Endodermal cell (in vitro differentiated cells): Measurements from ENCODE around the gene SRRM5. TPM values are rescaled to one million over a fixed set of nuclear protein-coding genes. Genes with fewer than 3 reads are reported as not detected.

Experiments used
- DNase-seq: peaks from one replicate; pipeline ENCODE4 v3.0.0-alpha.2; 2017
- H3K27ac ChIP-seq: 2 replicates; pipeline ENCODE4 v1.5.1; 2013; ENCODE audit warnings: mild to moderate bottlenecking, low read depth, low read length, moderate library complexity
- H3K27me3 ChIP-seq: 2 replicates; pipeline ENCODE4 v1.6.1; 2013; ENCODE audit warnings: mild to moderate bottlenecking, low read length, moderate library complexity; ENCODE audit not compliant: insufficient read depth, control insufficient read depth, poor library complexity, severe bottlenecking
- H3K36me3 ChIP-seq: 2 replicates; pipeline ENCODE4 v1.7.0; 2013; ENCODE audit warnings: mild to moderate bottlenecking, low read length, moderate library complexity; ENCODE audit not compliant: control insufficient read depth, insufficient read depth
- H3K4me1 ChIP-seq: one replicate; pipeline ENCODE4 v1.7.0; 2013; ENCODE audit warnings: low read length; ENCODE audit not compliant: control insufficient read depth, insufficient read depth
- H3K4me3 ChIP-seq: 2 replicates; pipeline ENCODE4 v1.5.1; 2013; ENCODE audit warnings: mild to moderate bottlenecking, low read length, moderate library complexity
- H3K9ac ChIP-seq: 2 replicates; pipeline ENCODE4 v1.6.1; 2013; ENCODE audit warnings: mild to moderate bottlenecking, low read length, moderate library complexity; ENCODE audit not compliant: poor library complexity, severe bottlenecking; ENCODE audit errors: extremely low read depth
- H3K9me3 ChIP-seq: 2 replicates; pipeline ENCODE4 v1.6.1; 2013; ENCODE audit warnings: mild to moderate bottlenecking, low read length, moderate library complexity; ENCODE audit not compliant: control insufficient read depth
- H3K27ac Mint-ChIP-seq: 2 replicates; pipeline ENCODE4 v1.8.0; 2020; ENCODE audit warnings: mixed read lengths
- H3K27me3 Mint-ChIP-seq: 2 replicates; pipeline ENCODE4 v1.8.0; 2021; ENCODE audit warnings: mild to moderate bottlenecking, mixed read lengths; ENCODE audit not compliant: insufficient read depth
- H3K36me3 Mint-ChIP-seq: 2 replicates; pipeline ENCODE4 v1.8.0; 2020; ENCODE audit warnings: low read depth, mixed read lengths
- H3K4me1 Mint-ChIP-seq: 2 replicates; pipeline ENCODE4 v1.8.0; 2020; ENCODE audit warnings: mixed read lengths
- H3K4me3 Mint-ChIP-seq: 2 replicates; pipeline ENCODE4 v1.8.0; 2020; ENCODE audit warnings: mild to moderate bottlenecking, moderate library complexity, mixed read lengths
- H3K9me3 Mint-ChIP-seq: 2 replicates; pipeline ENCODE4 v1.8.0; 2020; ENCODE audit warnings: mild to moderate bottlenecking, mixed read lengths
- CTCF ChIP-seq: fragments of 200-600 bp; sonication (generic); conservative IDR thresholded peaks from 2 replicates; pipeline ENCODE4 v1.5.0; 2021; ENCODE audit warnings: antibody characterized with exemption, mild to moderate bottlenecking
- WGBS, 2 experiments: methylation state at CpG; one replicate each; pipeline versions ENCODE4 v1.1.5 to v1.1.7; 2013; ENCODE audit warnings: missing lambda C conversion rate in 2 of 2, mixed read lengths in 1 of 2; ENCODE audit not compliant: insufficient coverage in 1 of 2, insufficient read length in 1 of 2; 5-methylcytosine and 5-hydroxymethylcytosine counted together
- total RNA-seq, 2 donors: library from RNA; stranded (reverse); fragmentation: NEBNext Ultra II Directional in 1 of 2; extraction: Animal tissue kit (Norgen Biotek cat#: 25700) in 1 of 2; gene quantifications; 2 replicates in 1 of 2; 3 replicates in 1 of 2; pipeline ENCODE4 v1.2.1, GENCODE V29; 2021

SRRM5 gene
- total RNA-seq, 2 donors from 2014 or later = 0.35 to 0.37 TPM

GRCh38 chr19:43626838-43627237 lies 14.9 kb downstream of the SRRM5 start:
- WGBS, 2 experiments = 92 to 93% methylated on average over 12 to 17 of the region's 17 CpGs
- Histone ChIP-seq H3K9ac (no peak overlapping the region), H3K4me3 (no peak overlapping the region)

GRCh38 chr19:43628646-43629326 lies 16.9 kb downstream of the SRRM5 start:
- Mint-ChIP-seq H3K27ac (no peak overlapping the region), H3K4me1 (no peaks in the 10 kb centered on the region), H3K36me3 (peaks cover 10% of the 10 kb centered on the region), H3K9me3 (no peaks in the 10 kb centered on the region), H3K27me3 (peaks cover 65% of the 10 kb centered on the region), H3K4me3 (no peak overlapping the region)
- Histone ChIP-seq H3K27ac (no peak overlapping the region), H3K27me3 (no peaks in the 10 kb centered on the region), H3K9ac (no peak overlapping the region), H3K4me3 (no peak overlapping the region), H3K36me3 (peaks cover 10% of the 10 kb centered on the region), H3K4me1 (no peaks in the 10 kb centered on the region), H3K9me3 (no peaks in the 10 kb centered on the region)
- 88 to 100% methylated on average over 2 to 3 of the region's 3 CpGs for WGBS, 2 experiments
- no peak for DNase-seq
- no peak for TF ChIP-seq CTCF

More at GRCh38 chr19:43626838-43627237, 14.9 kb downstream of the SRRM5 start:
- H3K27me3 ChIP-seq = no peaks in the 10 kb centered on the region
- TF ChIP-seq CTCF = no peak
- no peaks in the 10 kb centered on the region for H3K9me3 Mint-ChIP-seq
- H3K27ac Mint-ChIP-seq = no peak overlapping the region
- H3K4me1 ChIP-seq = no peaks in the 10 kb centered on the region
- H3K27me3 Mint-ChIP-seq = peaks cover 47% of the 10 kb centered on the region
- no peak overlapping the region for H3K27ac ChIP-seq
- no peaks in the 10 kb centered on the region for H3K4me1 Mint-ChIP-seq
- no peak for DNase-seq
- H3K9me3 ChIP-seq = no peaks in the 10 kb centered on the region
- peaks cover 13% of the 10 kb centered on the region for H3K36me3 ChIP-seq
- H3K36me3 Mint-ChIP-seq = peaks cover 13% of the 10 kb centered on the region
- H3K4me3 Mint-ChIP-seq = no peak overlapping the region

GRCh38 chr19:43631491-43631890 lies 19.6 kb downstream of the SRRM5 start:
- Mint-ChIP-seq H3K9me3 (no peaks in the 10 kb centered on the region), H3K36me3 (peaks cover 4% of the 10 kb centered on the region), H3K27ac (no peak overlapping the region), H3K27me3 (peaks cover 80% of the 10 kb centered on the region), H3K4me1 (peaks cover 9% of the 10 kb centered on the region), H3K4me3 (no peak overlapping the region)
- 86 to 94% methylated on average over 4 to 5 of the region's 5 CpGs for WGBS, 2 experiments
- DNase-seq = no peak
- Histone ChIP-seq H3K4me1 (no peaks in the 10 kb centered on the region), H3K9me3 (no peaks in the 10 kb centered on the region), H3K27me3 (no peaks in the 10 kb centered on the region), H3K9ac (no peak overlapping the region), H3K36me3 (no peaks in the 10 kb centered on the region), H3K27ac (no peak overlapping the region), H3K4me3 (no peak overlapping the region)
- TF ChIP-seq CTCF = no peak
